GM19351 (cell line): ENCODE measurements around the gene C20orf204.
"Not testable (repeated sequence)": the region's sequence is repeated elsewhere in the genome, so short reads cannot be mapped to it uniquely, and the experiment has no call there.

Experiments
- ATAC-seq: cut with Tn5 transposase; IDR thresholded peaks from one replicate; pipeline ENCODE4 v1.9.1; 2021; ENCODE audit warnings: mild to moderate bottlenecking, moderate library complexity; ENCODE audit not compliant: unreplicated experiment

C20orf204 gene, protein sequence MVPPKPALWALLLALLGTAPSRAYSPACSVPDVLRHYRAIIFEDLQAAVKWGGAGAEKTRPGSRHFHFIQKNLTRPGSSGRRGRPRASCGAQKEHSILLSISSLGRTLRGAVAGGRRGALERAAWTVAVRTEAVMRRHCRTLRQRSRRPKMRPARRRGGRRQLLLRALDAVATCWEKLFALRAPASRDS

DNA sequence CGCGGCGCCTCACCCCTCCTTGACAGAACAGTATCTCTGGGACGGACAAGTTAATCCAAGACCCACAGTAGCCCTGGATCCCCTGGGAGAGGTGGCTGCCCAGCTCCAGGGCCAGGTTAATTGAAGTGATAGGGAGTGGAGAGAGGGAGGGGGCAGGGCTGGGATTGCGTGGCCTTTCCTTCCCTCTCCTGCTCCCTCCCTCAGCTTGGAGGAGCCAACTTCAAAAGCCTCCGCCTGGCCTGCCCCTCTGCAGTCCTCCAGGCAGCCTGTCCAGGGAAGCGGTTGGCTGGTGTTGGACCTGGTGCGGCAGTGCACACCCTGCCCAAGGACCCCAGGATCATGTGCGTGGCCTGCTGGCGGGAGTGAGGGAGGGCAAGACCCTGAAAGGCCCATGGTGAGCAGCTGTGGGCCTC is at the start of gene C20orf204:
Gene C20orf204 (plus strand): TSS at position 250 of the 413 bp plus-strand sequence. CDS start 142 bp downstream, at position 392.
- ATAC-seq = no peak

DNA sequence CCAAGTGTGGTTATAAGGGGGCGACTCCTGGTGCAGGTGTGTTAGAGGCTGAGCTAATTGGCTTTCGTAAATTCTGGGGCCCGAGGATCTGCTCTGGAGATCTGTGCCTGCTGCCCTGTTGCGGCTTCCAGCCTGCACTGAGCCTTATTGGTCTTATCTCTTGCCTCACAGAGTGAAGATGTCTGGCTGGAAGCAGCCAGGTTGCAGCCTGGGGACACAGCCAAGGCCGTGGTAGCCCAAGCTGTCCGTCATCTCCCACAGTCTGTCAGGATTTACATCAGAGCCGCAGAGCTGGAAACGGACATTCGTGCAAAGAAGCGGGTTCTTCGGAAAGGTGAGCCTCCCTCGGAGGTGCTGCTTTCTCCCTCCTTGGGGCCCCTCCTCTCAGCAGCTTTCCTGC is 35.1 kb upstream of the C20orf204 start:
- ATAC-seq = no peak

DNA sequence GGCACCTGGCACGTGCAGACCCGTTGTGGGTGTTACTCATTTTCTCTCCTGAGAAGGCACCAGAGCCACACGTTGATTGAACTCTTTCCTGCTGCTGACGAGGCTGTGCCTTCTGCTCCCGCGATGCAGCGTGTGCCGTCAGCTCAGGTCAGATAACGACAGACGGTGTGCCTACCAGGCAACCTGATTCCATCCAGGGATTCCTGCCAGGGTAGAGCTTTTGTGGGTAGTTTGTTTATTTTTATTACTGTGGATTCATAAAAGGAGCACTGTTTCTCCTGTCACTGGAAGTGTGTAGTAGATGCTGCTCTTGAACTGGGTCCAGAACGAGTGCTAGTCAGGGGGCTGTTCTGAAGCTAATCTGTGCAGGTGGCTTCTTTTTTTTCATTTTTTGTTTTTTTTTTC is 34.4 kb upstream of the C20orf204 start:
- ATAC-seq = no peak

DNA sequence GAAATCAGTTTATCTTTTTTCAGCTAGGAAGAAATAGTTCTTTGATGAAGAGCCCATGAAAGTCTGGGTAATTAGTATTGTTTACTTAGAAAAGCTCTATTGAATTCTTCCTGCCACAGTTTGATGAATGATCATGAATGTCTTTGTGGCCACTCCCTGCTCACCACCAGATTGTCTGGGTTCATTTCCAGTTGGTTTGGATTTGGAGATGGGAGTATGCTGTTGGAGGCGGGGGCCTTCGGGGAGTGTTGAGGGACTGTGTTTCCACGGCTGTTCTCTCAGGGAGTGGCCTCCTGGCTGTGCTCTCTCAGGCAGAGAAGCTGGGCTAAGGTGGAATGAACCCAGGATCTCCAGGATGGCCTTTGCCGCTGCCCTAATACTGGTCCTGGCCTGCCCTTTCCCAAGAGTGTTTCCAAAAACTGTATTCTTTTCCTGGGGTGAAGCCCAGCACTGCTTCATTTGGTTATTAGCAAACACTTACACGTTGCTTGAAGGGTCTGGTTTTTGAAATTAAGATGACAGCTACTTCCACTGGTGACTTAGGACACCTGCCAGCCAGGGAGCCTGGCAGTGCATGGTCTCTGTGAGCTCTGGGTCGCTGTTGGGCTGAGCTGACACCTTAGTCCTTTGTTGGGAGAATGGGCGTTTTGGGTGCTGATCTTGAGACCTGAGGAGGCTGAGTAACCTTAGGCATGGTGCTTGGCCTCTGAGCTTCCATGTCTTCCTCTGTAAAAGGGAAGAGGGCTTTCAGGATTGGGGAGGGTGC is 31.8 kb upstream of the C20orf204 start:
- ATAC-seq = no peak

DNA sequence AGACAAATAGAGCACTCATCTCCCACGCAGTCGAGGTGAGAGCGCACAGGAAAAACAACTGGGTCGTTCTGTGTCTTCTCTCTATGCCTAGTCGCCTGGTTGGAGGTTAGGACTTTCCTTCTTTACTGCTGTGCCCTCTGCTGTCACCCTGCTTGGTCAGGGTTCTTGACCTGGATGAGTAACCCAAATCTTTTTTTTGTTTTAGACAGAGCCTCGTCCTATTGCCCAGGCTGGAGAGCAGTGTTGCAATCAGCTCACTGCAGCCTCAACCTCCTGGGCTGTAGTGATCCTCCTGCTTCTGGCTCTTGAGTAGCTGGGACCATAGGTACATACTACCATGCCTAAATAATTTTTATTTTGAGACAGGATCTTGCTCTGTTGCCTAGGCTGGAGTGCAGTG is 30.6 kb upstream of the C20orf204 start:
- ATAC-seq = no peak

DNA sequence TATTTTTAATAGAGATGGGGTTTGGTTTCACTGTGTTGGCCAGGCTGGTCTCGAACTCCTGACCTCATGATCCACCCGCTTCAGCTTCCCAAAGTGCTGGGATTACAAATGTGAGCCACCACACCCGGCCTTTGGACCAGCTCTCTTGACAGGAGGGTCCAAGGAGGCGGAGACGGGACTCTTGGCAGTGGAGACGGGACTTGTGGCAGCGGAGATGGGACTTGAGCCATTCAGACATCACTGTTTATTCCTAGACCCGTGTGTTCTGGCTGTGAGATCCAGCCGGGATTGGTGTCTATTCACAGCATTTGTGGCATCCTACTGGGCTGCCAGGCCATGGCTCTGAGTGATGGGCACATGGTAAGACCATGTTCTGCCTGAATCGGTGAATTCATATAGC is 29.5 kb upstream of the C20orf204 start:
- no peak for ATAC-seq

DNA sequence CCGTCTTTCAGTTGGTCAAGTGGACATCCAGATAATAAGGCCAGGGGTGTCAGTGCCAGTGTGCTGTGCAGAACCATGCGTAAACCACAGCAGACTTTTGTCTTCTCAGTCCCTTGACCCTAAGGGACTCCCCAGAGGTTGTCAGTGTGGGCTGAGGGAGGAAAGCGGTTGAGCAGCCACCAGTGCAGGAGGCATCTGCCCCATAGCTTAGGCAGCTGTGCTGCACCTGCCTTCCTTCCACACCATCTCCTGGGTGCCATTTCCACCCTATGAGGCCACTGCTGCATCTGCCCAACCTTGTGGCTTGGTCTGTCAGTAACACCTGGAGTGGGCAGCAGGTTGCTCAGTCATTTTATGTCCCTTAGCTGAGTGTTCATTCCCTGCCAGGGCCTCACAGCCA is 29.1 kb upstream of the C20orf204 start:
- ATAC-seq = no peak

DNA sequence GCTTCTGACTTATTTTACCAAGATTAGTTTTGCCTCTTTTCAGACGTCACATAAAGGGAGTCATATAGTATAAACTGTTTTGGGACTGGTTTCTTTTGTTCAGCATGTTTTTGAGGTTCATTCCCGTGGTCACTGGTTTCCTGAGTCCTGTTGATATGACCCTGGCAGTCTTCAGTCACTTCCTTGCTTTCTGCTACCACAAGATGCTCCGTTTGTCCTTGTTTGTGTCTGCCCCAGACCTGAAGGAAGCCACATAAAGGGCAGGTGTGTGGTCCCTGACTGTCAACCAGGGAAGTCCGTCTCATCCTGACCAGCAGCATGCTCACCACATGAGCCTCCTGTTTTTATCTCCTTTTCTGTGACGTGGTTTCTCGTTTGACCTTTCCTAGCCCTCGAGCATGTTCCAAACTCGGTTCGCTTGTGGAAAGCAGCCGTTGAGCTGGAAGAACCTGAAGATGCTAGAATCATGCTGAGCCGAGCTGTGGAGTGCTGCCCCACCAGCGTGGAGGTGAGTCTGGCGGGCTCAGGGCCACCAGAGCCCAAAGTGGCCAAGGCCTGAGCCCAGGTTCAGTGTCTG is 26.1 kb upstream of the C20orf204 start:
- no peak for ATAC-seq

DNA sequence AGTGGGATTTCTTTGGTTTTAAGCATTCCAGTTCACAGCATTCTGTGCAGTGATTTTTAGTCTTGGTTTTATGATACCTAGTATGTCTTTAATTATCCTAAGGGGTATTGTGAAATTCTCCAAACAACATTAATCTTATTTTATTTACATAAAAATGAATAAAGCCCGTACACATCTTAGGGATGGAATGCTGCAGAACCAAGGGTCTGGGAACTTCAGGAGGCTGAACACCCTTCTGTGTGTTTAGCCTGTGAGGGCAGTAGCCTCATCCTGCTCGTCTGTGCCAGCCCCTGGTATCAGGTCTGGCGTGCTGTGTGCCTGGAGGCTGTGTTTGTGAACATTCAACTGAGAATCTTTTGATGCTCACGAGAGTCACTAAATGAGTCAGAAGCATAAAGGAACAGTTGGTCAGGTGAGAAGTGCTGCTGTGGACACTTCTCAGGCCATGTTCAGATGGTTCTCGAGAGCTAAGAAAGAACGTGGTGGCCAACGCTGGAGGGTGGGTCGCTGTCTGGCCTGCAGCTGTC is 25.2 kb upstream of the C20orf204 start:
- no peak for ATAC-seq

DNA sequence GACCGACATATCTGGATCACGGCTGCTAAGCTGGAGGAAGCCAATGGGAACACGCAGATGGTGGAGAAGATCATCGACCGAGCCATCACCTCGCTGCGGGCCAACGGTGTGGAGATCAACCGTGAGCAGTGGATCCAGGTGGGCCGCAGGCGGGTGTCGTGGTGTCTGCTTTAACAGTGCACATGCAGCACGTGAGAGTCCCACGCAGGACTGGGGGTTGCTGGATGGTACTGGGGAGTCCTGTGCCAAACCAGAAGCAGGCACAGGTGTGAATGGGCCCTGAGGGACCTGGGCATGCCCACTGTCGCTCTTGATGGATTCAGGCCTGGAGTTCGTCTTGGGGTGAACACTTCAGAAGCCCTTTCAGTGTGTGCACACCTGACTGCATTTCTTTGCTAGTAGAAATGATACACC is 24.6 kb upstream of the C20orf204 start:
- ATAC-seq = no peak

DNA sequence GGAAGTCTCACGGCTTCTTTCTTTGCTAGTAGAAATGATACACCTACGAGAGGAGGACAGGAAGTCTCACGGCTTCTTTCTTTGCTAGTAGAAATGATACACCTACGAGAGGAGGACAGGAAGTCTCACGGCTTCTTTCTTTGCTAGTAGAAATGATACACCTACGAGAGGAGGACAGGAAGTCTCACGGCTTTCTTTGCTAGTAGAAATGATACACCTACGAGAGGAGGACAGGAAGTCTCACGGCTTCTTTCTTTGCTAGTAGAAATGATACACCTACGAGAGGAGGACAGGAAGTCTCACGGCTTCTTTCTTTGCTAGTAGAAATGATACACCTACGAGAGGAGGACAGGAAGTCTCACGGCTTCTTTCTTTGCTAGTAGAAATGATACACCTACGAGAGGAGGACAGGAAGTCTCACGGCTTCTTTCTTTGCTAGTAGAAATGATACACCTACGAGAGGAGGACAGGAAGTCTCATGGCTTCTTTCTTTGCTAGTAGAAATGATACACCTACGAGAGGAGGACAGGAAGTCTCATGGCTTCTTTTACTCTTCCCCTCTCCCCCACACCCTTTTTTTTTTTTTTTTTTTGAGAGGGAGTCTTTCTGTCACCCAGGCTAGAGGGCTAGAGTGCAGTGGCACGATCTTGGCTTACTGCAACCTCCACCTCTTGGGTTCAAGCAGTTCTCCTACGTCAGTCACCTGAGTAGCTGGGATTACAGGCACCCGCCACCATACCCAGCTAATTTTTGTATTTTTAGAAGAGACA is 23.4 kb upstream of the C20orf204 start:
- not testable (repeated sequence) for ATAC-seq

DNA sequence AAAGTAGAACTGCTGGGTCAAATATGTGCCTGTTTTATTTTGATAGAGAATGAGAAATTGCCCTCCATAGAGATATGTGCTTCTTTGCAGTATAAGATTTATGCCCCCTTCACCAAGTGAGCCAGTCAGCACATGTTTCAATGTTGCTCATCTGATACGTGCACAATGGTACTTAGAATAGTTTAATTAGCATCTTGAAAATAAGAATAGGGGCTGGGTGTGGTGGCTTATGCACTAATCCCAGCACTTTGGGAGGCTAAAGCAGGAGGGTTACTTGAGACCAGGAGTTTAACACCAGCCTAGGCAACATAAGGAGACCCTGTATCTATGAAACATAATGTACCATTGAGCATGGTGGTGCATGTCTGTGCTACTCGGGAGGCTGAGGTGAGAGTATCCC is 20.3 kb upstream of the C20orf204 start:
- ATAC-seq = no peak

DNA sequence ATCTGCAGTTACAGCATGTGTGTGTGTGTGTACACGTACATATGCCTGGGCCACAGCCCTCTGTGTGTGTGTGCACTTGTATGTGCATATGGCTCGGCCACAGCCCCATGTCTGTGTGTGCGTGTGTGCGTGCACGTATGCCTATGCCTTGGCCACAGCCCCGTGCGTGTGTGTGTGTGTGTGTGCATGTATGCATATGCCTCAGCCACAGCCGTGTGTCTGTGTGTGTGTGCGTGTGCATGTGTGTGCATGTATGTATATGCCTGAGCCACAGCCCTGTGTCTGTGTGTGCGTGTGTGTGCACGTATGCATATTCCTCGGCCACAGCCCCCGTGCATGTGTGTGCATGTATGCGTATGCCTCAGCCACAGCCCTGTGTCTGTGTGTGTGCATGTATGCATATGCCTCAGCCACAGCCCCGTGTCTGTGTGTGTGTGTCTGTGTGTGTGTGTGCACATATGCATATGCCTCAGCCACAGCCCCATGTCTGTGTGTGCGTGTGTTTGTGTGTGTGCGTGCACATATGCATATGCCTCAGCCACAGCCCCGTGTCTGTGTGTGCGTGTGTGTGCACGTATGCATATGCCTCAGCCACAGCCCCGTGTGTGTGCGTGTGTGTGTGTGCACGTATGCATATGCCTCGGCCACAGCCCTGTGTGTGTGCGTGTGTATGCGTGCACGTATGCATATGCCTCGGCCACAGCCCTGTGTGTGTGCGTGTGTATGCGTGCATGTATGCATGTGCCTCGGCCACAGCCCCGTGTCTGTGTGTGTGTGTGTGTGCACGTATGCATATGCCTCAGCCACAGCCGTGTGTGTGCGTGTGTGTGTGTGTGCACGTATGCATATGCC is 14.6 kb upstream of the C20orf204 start:
- no peak for ATAC-seq

DNA sequence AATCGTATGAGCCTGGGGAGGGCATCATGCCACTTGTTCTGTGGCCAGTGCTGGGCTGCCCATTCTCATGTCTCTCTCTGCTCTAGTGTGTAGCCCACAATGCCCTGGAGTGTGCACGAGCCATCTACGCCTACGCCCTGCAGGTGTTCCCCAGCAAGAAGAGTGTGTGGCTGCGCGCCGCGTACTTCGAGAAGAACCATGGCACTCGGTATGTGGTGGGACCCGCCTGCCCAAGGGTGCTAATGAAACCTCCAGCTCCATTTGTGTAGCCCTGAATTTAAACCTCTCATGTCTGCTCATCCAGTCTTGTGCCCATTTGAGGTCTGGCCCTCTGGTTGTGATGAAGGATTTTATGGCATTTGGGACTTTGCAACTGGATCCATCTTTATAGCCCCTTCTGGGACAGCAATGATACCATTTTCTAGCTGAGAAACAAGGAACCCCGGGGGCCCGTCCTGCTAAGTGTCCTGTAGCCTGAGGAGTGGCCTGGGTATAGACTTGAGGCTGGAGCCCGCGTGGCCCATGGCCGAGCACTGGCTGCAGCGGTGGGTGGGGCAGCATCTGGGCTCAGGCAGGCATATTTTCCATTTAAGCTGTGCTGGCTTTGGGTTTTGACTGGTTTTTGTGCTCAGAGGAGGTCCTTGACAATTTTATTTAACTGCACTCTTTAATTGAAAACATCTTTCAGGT is 13.2 kb upstream of the C20orf204 start:
- ATAC-seq = no peak

DNA sequence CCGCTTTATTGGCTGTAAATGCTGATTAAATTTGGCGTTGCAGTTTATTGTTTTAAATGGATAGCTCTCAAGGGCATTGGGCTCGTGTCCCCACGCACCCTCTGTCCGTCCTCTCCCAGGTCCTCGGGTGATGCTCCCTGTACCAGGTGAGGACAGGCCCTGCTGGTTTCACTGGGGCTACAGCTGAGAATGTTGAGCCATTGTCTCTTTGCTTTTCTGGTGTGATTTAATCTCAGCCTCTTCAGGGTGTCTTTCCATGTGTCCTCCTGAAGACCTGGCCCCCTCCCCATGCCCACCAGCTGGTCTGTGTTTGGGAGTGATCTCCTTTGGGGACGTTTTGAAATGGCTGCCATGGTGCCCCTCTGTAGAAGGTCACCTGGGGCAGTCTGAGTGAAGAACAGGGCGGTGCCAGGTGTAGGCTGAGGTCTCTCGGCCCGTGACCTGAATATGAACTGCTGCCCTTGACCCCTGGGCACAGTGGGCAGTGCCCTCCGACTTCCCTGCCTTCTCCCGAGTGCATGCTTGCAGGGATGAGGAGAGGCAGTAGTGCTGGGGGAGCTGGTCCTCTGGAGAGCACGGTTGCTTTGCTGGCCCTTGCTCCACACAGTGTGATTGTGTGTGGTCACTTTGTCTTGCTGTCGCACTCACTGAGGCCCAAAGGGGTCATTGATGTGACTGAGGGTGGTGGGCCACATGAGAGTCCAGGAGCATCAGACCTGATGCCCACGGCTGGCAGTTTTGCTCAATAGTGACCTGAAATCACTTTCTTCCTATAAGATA is 12.4 kb upstream of the C20orf204 start:
- no peak for ATAC-seq

DNA sequence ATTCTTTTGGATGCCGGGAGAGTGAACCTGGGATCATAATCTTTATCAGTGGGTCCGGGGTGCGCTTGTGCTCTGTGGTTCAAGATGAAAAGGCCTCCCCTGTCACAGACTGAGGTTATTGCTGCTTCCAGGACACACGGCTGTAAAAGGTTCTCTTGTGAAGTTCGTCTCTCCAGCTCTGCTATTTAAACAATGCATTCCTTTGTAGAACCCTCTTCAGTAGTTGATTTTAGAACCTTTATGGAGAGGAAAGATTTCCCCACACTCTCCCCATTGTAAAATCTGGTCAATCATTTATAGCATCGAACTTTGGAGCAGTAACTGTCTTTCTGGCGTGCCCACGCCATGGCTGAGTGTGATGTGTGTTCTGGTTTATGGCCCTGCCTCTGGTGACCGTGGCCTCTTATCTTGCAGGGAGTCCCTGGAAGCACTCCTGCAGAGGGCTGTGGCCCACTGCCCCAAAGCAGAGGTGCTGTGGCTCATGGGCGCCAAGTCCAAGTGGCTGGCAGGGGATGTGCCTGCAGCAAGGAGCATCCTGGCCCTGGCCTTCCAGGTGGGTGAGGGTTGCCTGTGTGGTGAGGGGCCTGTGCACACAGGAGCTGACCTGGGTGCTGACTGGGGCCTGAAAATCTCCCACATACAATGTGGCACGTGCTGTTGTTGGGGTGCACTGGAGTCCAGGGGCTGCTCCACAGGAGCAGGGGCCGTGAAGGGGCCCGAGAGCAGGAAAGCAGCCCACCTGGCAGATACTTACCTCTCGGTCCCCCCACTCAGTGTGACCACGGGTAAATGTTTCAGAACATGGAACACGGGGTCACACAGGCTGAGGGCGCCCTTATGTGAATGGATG is 11.6 kb upstream of the C20orf204 start:
- ATAC-seq = no peak

DNA sequence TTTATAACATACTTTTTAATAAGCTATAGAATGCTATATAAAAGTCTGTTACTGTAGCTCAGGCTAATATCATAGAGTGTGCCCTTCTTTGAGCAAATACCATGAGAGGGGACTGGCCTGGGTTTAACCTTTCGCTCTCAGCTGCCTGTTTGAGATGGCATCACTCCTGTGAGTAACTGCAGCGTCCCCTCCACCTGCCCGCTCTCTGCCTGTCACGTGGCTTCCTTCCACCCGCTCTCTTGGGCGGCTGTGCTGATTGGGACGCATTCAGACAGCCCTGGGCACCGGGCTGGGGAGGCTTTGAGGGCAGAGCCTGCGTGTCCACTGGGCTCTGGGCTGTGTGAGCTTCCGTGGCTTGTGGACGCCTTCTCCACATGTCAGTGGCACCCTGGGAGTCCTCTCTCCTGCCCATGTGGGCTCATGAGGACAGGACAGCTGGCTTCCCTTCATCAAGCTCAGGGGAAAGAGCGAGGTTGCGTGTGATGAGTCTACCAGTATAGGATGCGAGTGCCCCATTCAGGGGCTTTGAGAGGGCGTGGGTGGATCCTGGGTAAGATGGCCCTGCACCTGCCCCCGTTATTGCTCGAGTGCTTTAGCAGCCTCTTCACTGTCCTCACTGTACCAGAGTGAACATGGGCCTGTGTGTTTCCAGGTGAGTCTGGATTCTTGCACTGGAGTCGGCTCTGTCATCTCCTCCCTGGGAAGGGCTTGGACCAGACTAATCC is 10.7 kb upstream of the C20orf204 start:
- ATAC-seq = no peak
